Islet of Langerhans (tissue), 1 donor: ENCODE measurements around the gene PLIN1.
"Not testable (repeated sequence)": the region's sequence is repeated elsewhere in the genome, so short reads cannot be mapped to it uniquely, and the experiment has no call there.

Experiments
- FAIRE-seq: peaks from one replicate; lab custom pipeline; 2011; peaks lifted over from hg19 to GRCh38; lab: Jason Lieb, UNC

The PLIN1 gene

GRCh38 chr15:89679212-89679611 is at the start of gene PLIN1:
TSS of gene PLIN1 (minus strand) at chr15:89679367. CDS start at chr15:89677489, 1,878 bp downstream.
- no peak for FAIRE-seq

DNA sequence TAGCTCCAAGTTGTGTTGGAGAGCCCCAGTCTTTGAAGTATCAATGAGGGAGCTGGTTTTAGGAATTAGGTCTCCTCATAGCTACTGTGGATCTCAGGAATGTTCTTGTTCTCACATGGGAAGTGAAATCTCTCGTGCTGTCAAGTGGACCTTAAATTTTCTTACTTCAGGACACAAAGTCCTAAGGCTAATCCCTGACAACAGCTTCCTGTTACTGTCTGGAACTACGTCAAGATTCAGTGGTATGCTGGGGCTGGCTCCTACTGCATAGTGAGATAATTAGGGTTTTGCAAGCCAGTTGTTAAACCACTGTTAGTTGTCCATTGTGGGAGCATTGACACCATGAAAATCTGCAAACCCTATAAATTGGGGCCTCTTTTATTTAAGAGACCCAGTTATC is 49.1 kb upstream of the PLIN1 start:
- no peak for FAIRE-seq

GRCh38 chr15:89725064-89725463 is 45.9 kb upstream of the PLIN1 start:
- no peak for FAIRE-seq

DNA sequence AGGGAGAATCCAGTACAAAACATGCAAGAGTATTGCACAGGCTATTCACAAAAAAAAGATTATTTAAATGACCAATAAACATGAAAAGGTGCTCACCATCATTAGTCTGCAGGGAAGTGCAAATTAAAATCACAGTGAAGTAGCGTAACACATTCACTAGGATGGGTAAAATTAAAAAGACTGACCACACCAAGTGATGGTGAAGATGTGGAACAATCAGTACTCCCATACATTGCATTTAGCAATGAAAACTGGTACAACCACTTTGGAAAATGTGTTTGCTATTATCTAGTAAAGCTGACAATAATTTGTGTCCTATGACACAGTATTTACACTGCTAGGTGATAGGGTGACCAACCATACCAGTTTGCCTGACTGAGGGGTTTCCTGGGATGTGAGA is 45.5 kb upstream of the PLIN1 start:
- FAIRE-seq = no peak

DNA sequence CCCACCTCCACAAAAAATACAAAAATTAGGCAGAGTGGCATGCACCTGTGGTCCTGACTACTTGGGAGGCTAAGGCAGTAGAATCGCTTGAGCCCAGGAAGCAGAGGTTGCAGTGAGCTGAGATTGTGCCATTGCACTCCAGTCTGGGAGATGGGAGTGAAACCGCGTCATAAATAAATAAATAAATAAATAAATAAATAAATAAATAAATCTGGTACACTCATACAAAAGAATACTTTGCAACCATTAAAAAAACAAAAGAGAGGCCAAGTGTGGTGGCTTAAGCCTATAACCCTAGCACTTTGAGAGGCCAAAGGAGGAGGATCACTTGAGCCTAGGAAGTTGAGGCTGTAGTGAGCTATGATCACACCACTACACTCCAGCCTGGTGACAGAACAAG is 43.9 kb upstream of the PLIN1 start:
- no peak for FAIRE-seq

- FAIRE-seq = no peak
Observed at GRCh38 chr15:89714775-89715174, 35.6 kb upstream of the PLIN1 start.

DNA sequence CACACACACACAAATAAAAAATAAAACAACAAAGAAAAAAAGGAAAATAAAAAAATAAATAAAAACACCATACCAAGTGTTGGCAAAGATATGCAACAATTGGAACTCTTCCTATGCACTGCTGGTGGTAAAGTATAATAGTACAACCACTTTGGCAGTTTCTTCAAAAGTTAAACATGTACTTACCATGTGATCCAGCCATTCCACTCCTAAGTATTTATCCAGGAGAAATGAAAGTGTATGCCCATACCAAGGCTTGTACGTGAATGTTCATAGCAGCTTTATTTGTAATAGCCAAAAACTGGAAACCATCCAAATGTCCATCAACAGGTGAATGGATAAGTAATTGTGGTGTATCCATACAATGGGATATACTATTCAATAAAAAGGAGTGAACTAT is 28.4 kb upstream of the PLIN1 start:
- FAIRE-seq = no peak

DNA sequence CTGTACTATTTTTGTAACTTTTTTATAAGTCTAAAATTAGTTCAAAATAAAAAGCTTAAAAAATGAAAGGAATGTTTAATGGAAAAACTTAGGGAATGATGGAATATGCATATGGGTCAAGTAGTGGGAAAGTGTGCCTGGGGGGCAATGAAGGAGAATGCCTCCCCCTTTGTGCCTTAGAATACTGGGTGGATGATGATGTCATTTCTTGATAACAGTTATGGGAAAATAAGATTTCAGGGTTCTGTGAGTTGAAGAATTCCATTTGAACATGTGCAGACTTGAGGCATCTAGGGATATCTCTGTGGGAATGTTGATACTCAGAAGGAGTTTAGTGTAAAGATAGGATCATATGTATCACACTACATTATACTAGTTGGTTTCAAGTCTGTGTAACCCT is 25.2 kb upstream of the PLIN1 start:
- FAIRE-seq = no peak

GRCh38 chr15:89695198-89695597 is 16.0 kb upstream of the PLIN1 start:
- no peak for FAIRE-seq

DNA sequence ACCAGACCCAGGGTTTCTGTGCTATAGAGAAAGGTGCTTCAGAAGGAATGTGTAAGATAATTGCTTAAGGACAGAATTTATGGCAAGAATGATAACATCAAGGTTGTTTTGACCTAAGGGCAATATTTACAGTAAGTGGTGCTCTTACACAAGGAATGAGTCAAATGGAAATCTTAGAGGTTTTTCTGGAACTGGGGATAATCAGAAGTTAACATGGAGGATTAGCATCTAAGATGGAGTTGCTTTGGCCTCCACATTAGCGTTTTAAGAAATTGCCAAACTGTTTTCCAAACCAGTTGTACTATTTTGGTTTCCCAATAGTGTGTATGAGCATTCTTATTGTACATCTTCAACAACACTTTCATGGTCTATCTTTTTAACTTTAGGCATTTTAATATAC is 14.5 kb upstream of the PLIN1 start:
- no peak for FAIRE-seq

- no peak for FAIRE-seq
Observed at GRCh38 chr15:89693091-89693490, 13.9 kb upstream of the PLIN1 start.

DNA sequence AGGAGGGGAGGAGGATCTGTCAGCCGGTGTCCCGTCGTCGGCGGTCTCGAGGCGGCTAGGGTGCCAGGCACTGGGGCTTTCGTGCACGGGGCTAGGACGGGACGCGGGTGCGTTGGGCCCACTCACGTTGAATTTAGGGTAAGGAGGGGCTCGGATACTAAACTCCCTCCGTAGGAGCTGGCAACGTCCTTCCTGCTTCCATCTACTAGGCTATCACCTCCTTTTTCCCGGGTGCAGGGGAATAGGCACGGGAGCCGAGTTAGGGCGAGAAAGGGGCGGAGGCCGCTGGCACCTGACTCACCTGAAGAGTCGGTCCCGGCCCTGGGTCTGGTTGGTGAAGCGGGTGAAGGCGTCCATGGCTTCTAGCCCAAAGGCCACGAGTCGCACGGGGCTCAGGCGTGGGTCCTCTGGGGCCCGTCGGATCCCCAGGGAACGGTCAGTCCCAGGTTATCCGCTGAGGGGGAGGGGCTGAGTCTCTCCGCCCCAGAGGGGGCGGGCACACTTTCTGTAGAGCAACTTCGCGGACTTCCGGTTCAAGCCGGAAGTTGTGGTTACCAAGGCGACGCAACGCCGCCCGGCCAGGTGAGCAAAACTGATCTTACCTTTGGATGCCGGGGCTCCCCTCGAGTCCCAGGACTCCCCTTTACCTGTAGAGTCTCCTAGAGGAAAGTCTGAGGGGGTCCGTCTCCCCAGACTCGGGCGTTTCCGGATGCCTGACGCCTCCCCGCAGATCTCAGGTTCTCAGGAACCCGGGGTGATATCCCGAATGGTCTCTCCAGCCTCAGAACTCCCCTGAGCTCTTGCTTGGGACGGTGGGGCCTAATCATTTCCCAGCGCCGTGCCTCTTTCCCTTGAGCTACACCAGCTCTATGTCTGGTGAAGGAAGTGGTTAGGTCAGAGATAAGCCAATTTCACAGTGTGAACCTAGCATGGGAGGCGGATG is 11.4 kb upstream of the PLIN1 start, which contains the start of the genes PEX11A and WDR93:
Gene PEX11A (minus strand): TSS at position 479 of the 943 bp plus-strand sequence. CDS start 122 bp downstream, at position 357.
Gene WDR93 (plus strand): TSS at position 536 of the 943 bp plus-strand sequence. CDS start 10,936 bp downstream, outside the sequence.
- no peak for FAIRE-seq

DNA sequence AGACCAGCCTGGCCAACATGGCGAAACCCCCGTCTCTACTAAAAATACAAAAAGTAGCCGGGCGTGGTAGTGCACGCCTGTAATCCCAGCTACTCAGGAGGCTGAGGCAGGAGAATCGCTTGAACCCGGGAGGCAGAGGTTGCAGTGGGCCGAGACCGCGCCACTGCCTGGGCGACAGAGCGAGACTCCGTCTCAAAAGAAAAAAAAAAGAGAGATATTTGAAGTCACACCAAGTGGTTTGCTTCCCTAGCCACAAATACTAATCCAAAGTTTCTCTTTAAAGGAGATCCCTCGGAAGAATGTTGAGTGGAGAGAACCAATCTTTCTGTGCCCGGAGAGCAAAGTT is 10.7 kb upstream of the PLIN1 start:
- not testable (repeated sequence) for FAIRE-seq

- no peak for FAIRE-seq
Observed at GRCh38 chr15:89686522-89686921, 7.4 kb upstream of the PLIN1 start.

DNA sequence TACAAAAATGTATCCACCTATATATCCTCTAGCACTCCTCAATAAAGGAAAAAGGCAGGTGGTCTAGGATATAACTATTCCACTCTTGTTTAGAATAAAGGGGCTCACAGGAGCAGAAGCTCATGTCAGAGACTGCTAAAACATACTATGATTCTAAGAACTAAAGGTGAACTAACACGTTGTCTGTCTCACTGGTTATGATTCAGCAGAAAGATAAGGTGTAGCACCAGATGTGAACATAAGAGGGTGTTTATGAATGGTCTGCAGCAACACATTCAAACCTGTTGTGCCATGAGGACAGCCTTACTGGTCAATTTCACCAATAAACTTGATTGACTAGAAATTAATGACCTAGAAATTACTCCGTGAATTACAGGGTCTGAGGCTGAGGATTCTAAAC is 6.8 kb upstream of the PLIN1 start:
- no peak for FAIRE-seq

GRCh38 chr15:89681146-89681545 is 2.0 kb upstream of the PLIN1 start:
- FAIRE-seq = no peak

DNA sequence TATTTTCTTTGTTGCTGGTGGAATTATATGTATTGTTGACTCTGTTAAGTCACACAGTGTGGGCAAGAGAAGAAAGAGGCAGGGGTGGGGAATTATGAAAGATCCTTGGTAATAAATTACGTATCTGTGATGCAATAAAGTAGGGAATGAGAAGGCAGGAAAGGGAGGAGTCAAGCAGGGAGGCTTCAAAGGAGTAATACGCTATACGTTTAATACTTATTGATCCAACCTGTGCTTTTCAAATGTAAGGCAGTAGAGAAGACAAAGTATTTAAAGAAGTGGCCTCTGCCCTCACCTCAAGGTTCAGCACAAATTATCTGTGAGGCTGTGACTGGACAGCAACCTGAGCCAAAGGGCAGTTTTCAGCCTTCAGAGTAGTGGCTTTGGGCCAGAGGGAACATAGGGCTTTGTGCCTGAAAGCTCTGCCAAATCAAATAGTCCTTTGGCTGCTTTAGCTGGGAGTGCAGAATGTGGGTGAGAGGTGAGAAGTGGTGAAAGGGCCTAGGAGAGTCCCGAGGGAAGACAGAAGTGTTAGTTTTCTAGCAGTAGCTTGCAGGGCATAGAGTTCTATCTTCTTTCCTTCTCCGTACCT is 1.2 kb upstream of the PLIN1 start:
- FAIRE-seq = no peak

- FAIRE-seq = no peak
Observed at GRCh38 chr15:89677381-89677780, 1.8 kb downstream of the PLIN1 start.

DNA sequence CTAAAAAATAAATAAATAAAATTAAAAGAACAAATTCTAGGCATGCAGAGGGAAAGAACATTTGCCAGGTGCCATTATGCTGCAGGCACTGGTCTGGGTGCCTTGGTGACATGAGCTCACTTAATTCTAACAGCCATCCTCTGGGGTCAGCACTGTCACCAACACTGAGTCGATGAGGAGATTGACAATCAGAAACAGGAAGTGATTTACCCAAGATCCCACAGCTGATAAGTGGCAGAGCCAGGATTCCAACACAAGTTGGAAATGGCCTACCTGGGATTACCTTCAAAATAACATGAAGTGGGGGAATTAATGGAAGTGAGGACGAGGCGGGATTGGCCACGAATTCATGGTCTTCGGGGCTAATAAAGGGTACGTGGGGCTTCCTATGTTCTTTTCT is 3.6 kb downstream of the PLIN1 start:
- no peak for FAIRE-seq

DNA sequence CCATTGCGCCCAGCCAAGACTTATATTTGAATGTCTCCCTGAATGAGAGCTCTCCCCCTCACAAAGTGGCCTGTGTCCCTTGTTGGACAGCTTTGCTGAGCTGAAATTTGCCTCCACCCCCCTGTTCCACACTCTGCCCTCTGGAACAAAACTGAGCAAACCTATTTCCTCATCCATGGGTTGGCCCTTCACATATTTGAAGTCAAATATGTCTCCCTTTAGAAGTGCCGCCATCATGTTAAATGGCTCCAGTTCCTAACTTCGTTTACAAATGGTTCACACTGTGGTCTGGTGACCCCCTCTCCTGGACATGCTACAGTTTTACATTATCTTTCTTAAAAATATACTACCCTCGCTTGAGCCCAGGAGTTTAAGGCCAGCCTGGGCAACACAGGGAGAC is 4.6 kb downstream of the PLIN1 start:
- no peak for FAIRE-seq

- FAIRE-seq = no peak
Observed at GRCh38 chr15:89673165-89673512, 6.0 kb downstream of the PLIN1 start.

DNA sequence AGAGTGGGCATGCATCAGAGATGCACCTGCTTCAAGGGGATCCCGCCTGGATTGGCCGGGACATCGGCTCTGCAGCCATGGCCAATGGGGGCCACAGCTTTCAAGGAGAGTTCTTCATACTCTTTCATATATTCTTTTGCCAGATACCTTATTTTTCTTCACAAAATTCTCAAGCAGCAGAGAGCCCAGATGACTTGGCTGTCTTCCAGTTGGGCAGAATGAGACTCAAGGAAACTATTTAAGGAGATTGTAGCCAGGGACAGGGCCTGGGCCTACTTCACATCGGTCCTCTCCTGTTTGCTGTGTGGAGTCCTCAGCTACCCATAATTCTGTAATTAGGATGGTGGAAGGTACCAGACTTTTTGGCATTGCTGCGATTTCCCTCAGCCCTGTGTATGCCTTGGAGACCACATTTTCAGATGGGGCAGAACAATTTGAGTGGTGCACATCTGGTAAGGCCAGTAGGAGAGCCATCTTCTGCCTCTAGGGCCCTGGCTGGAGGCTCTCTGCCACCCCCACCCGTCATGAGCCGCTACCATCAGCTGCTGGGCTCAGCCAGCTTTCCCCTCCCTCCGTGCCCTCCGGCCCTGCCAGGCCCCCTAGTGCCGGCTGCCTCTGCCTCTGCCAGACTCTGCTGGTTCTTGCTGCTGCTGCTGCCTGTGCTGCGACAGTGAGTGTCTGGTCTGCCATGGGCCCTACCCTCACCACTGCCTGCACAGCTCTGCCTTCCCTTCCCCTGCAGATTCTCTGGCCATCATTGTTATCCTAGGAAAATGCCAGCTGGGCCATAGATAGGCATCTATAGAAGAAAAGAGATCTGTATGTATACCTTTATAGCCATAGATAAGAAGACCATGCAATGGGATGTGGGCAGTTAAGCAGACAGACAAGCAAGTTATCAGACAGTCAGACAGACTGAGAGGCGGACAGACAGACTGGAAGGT is 6.7 kb downstream of the PLIN1 start:
- FAIRE-seq = no peak

- FAIRE-seq = no peak
Observed at GRCh38 chr15:89671687-89672086, 7.5 kb downstream of the PLIN1 start.
